Keratinocyte (primary cell): Measurements from ENCODE around the gene SLC17A7.

Experiments
- EZH2 ChIP-seq: IDR thresholded peaks from one replicate; pipeline ENCODE4 v1.6.1; 2012; ENCODE audit warnings: inconsistent platforms, mild to moderate bottlenecking, low read length, moderate library complexity
- TF ChIP-seq, protein P1 (sequence below), 3 experiments: IDR thresholded peaks in 1 of 3; conservative IDR thresholded peaks in 1 of 3; optimal IDR thresholded peaks in 1 of 3; 2 replicates in 2 of 3; 3 replicates in 1 of 3; pipeline versions ENCODE3 to v1.5.1; 2011; ENCODE audit warnings: low read length in 3 of 3, mild to moderate bottlenecking in 3 of 3, moderate library complexity in 2 of 3, control low read depth in 1 of 3, inconsistent platforms in 1 of 3; ENCODE audit not compliant: insufficient read depth in 2 of 3; ENCODE audit errors: extremely low read depth in 1 of 3

DNA sequence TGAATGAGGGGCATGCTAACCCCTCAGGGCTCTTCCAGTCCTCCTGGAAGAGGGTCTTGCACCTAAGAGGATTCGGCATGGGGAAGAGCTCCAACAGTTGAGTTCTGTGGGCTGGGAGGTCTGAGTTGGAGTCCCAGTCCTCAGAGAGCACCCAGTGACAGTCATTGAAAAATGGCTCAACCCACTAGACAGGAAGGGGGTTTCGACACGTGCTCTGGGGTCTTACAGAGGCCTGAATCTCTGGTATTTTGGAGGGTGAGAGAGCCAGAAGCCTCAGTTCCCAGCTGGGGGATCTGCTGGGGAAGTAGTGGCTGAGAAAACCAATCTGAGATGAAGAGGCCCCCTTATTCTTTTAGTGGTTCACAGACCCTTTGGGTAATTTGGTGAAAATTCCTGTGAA is 27.1 kb downstream of the SLC17A7 start:
- TF ChIP-seq, protein P1, sequence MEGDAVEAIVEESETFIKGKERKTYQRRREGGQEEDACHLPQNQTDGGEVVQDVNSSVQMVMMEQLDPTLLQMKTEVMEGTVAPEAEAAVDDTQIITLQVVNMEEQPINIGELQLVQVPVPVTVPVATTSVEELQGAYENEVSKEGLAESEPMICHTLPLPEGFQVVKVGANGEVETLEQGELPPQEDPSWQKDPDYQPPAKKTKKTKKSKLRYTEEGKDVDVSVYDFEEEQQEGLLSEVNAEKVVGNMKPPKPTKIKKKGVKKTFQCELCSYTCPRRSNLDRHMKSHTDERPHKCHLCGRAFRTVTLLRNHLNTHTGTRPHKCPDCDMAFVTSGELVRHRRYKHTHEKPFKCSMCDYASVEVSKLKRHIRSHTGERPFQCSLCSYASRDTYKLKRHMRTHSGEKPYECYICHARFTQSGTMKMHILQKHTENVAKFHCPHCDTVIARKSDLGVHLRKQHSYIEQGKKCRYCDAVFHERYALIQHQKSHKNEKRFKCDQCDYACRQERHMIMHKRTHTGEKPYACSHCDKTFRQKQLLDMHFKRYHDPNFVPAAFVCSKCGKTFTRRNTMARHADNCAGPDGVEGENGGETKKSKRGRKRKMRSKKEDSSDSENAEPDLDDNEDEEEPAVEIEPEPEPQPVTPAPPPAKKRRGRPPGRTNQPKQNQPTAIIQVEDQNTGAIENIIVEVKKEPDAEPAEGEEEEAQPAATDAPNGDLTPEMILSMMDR (optimal IDR thresholded peaks at IDR 0.05 in 1 of 3, IDR thresholded peaks at IDR 0.05 in 1 of 3, conservative IDR thresholded peaks at IDR 0.05 in 1 of 3; ENCODE audit: extremely low read depth in 1 of 3, insufficient read depth in 2 of 3, low read length in 3 of 3): no peak
- no peak for TF ChIP-seq EZH2
